Measurements from ENCODE around the gene STEAP2.

Gene STEAP2

DNA sequence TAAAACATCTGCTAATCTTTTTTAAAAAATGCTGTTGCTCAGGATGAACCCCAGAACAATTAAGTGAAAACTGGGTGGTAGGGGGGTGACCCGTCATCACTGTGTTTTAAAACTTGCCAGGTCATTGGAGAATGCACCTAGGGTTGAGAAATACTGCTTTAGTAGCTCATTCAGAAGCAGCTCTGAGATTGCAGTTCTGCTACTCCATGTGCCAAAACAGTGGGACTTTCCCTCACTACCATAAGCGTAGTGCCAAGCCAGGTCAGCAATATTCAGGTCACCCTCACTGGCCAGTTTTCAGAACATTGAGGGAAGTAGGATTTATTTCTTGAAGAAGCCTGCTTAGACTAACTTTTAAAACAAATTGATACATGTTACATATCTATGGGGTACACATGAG is 5.2 kb downstream of the STEAP2 start:
- Histone ChIP-seq H3K36me3 (ENCODE audit: control insufficient read depth, insufficient read depth, low read length) (no peaks in the 10 kb centered on the region), H3K4me3 (ENCODE audit: low read length) (no peak overlapping the region), H3K27ac (ENCODE audit: low read length) (no peak overlapping the region), H3K27me3 (ENCODE audit: control insufficient read depth, insufficient read depth, low read length) (no peaks in the 10 kb centered on the region), H3K4me1 (ENCODE audit: control insufficient read depth, insufficient read depth, low read length) (peaks cover 7% of the 10 kb centered on the region; the same call in 1 of the 2 replicates), H3K9me3 (ENCODE audit: control insufficient read depth, insufficient read depth, low read length) (no peaks in the 10 kb centered on the region)
- DNase-seq (ENCODE audit: low read depth, low spot score): no peak
- no CpG with 5 or more reads among the region's 2 CpGs for whole genome bisulfite sequencing (ENCODE audit: insufficient coverage, insufficient read length)

DNA sequence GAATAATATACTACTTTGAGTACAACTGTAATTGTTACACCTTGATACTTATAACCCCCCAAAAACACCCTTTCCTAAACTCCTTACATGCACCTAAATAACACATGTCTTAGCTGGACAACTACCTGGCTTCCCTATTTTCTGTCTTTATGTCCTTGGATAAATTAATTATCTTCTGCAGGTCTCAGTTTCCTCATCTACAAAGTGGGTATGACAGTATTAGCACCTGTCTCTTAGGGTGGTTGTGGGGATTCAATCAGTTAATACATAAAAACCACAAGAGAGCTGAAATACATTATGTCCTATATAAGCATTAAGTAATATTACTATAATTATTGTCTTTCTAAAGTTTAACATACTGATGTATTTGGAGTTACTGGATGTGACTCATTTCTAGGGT is 10.8 kb downstream of the STEAP2 start:
- no peak for DNase-seq (ENCODE audit: low read depth, low spot score)
- H3K4me1 ChIP-seq (ENCODE audit: control insufficient read depth, insufficient read depth, low read length): no peaks in the 10 kb centered on the region
- H3K9me3 ChIP-seq (ENCODE audit: control insufficient read depth, insufficient read depth, low read length): no peaks in the 10 kb centered on the region
- peaks cover 2% of the 10 kb centered on the region; the same call in 1 of the 2 replicates for H3K36me3 ChIP-seq (ENCODE audit: control insufficient read depth, insufficient read depth, low read length)
- H3K4me3 ChIP-seq (ENCODE audit: low read length): no peak overlapping the region
- no peaks in the 10 kb centered on the region for H3K27me3 ChIP-seq (ENCODE audit: control insufficient read depth, insufficient read depth, low read length)
- no peak overlapping the region for H3K27ac ChIP-seq (ENCODE audit: low read length)

DNA sequence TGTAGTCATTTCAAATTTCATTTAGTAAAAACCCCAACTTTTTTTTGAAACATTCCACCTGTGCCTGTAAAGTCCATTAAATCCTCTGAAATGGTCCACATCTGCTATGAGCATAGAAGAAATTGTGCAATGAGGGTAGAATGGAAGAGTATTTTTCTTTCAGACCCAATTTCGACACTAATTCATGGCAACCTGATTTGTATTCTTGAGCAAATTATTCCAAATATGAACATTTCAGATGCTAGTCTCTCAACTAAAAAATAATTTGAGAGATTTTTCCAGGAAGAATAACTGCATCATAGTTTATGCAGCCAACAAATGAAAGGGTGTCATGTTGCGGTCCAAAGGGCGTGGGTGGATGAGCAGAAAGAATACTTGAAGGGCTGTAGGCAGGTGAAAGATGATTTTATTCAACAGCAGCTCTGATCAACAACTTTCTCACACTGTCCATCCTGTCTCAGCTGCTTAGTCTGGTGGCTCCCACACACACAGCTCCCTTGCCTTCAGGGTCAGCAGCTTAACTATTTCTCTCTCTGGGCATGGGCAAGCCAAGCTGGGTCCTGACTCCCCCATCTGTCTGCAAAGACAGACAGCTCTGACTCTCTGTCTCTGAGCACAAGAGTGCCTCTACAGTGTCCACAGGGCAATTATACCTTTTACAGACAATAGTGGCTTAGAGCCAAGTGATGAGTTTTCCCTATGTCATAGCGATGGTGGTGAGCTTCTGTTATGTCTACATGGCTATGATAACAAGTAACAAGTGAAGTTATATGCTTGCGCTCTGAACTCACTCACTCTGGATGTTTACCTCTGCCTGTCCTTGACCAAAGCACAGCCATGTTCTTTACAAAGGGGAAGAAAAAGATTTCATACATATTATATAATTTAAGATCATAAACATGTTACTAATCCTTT is 11.5 kb downstream of the STEAP2 start:
- no peak for DNase-seq (ENCODE audit: low read depth, low spot score)
- no peaks in the 10 kb centered on the region for H3K27me3 ChIP-seq (ENCODE audit: control insufficient read depth, insufficient read depth, low read length)
- no CpG with 5 or more reads among the region's 5 CpGs for WGBS (ENCODE audit: insufficient coverage, insufficient read length)
- no peak overlapping the region for H3K27ac ChIP-seq (ENCODE audit: low read length)
- no peaks in the 10 kb centered on the region for H3K9me3 ChIP-seq (ENCODE audit: control insufficient read depth, insufficient read depth, low read length)
- no peak overlapping the region for H3K4me3 ChIP-seq (ENCODE audit: low read length)
- H3K4me1 ChIP-seq (ENCODE audit: control insufficient read depth, insufficient read depth, low read length): no peaks in the 10 kb centered on the region
- H3K36me3 ChIP-seq (ENCODE audit: control insufficient read depth, insufficient read depth, low read length): peaks cover 2% of the 10 kb centered on the region; the same call in 1 of the 2 replicates

DNA sequence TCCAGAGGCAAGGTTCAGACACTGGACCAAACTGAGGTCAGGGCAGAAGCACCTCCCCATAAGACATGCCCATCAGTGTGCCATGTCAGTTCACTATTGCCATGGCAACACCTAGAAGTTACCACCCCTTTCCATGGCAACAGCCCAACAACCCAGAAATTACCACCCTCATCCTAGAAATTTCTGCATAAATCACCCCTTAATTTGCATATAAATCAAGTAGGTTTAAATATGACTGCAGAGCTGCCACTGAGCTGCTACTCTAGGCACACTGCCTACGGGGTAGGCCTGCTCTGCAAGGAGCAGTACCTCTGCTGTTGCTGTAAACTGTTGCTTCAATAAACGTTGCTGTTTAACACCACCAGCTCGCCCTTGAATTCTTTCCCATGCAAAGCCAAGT is 12.7 kb downstream of the STEAP2 start:
- no peak overlapping the region for H3K4me3 ChIP-seq (ENCODE audit: low read length)
- H3K9me3 ChIP-seq (ENCODE audit: control insufficient read depth, insufficient read depth, low read length): no peaks in the 10 kb centered on the region
- no CpG with 5 or more reads among the region's 3 CpGs for WGBS (ENCODE audit: insufficient coverage, insufficient read length)
- DNase-seq (ENCODE audit: low read depth, low spot score): peak; percentile 68
- H3K4me1 ChIP-seq (ENCODE audit: control insufficient read depth, insufficient read depth, low read length): no peaks in the 10 kb centered on the region
- H3K27ac ChIP-seq (ENCODE audit: low read length): no peak overlapping the region
- H3K36me3 ChIP-seq (ENCODE audit: control insufficient read depth, insufficient read depth, low read length): peaks cover 2% of the 10 kb centered on the region; the same call in 1 of the 2 replicates
- H3K27me3 ChIP-seq (ENCODE audit: control insufficient read depth, insufficient read depth, low read length): no peaks in the 10 kb centered on the region

DNA sequence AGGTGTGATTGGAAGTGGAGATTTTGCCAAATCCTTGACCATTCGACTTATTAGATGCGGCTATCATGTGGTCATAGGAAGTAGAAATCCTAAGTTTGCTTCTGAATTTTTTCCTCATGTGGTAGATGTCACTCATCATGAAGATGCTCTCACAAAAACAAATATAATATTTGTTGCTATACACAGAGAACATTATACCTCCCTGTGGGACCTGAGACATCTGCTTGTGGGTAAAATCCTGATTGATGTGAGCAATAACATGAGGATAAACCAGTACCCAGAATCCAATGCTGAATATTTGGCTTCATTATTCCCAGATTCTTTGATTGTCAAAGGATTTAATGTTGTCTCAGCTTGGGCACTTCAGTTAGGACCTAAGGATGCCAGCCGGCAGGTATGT is 13.6 kb downstream of the STEAP2 start:
- Histone ChIP-seq H3K9me3 (ENCODE audit: control insufficient read depth, insufficient read depth, low read length) (no peaks in the 10 kb centered on the region), H3K4me1 (ENCODE audit: control insufficient read depth, insufficient read depth, low read length) (no peaks in the 10 kb centered on the region), H3K27me3 (ENCODE audit: control insufficient read depth, insufficient read depth, low read length) (no peaks in the 10 kb centered on the region), H3K4me3 (ENCODE audit: low read length) (no peak overlapping the region), H3K27ac (ENCODE audit: low read length) (no peak overlapping the region), H3K36me3 (ENCODE audit: control insufficient read depth, insufficient read depth, low read length) (peaks cover 2% of the 10 kb centered on the region; the same call in 1 of the 2 replicates)
- no peak for DNase-seq (ENCODE audit: low read depth, low spot score)
- no CpG with 5 or more reads among the region's 3 CpGs for WGBS (ENCODE audit: insufficient coverage, insufficient read length)

DNA sequence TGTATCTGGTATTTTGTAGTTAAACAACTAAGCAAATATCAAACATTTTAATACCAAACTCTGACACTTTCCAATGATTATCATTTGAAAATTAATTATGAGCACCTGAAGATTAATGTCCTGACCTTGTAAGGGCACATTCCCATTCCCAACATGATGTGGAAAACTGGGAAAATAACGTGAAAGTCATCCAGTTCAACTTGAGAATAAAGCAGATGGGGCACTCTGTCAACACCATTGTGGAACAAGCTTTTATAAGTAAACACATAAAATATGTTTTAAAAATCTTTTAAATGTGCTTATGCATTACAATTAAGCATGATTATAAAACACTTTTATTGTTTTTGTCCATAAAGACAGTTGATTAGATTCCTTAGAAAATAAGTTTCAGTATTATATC is 14.1 kb downstream of the STEAP2 start:
- WGBS (ENCODE audit: insufficient coverage, insufficient read length): no CpG with 5 or more reads among the region's 1 CpG
- no peak for DNase-seq (ENCODE audit: low read depth, low spot score)
- peaks cover 2% of the 10 kb centered on the region; the same call in 1 of the 2 replicates for H3K36me3 ChIP-seq (ENCODE audit: control insufficient read depth, insufficient read depth, low read length)

DNA sequence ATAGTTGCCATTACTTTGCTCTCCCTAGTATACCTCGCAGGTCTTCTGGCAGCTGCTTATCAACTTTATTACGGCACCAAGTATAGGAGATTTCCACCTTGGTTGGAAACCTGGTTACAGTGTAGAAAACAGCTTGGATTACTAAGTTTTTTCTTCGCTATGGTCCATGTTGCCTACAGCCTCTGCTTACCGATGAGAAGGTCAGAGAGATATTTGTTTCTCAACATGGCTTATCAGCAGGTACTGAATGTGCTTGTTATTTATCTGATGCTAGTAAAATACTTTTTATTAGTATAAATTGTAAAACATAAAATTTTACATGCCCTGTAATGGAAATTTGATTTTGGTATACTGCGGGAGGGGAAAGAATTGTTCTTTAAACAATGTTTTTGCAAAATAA is 15.7 kb downstream of the STEAP2 start:
- H3K27ac ChIP-seq (ENCODE audit: low read length): no peak overlapping the region
- no peak overlapping the region for H3K4me3 ChIP-seq (ENCODE audit: low read length)
- DNase-seq (ENCODE audit: low read depth, low spot score): no peak
- H3K36me3 ChIP-seq (ENCODE audit: control insufficient read depth, insufficient read depth, low read length): peaks cover 2% of the 10 kb centered on the region; the same call in 1 of the 2 replicates
- no peaks in the 10 kb centered on the region for H3K9me3 ChIP-seq (ENCODE audit: control insufficient read depth, insufficient read depth, low read length)
- no peaks in the 10 kb centered on the region for H3K4me1 ChIP-seq (ENCODE audit: control insufficient read depth, insufficient read depth, low read length)
- WGBS (ENCODE audit: insufficient coverage, insufficient read length): no CpG with 5 or more reads among the region's 5 CpGs
- no peaks in the 10 kb centered on the region for H3K27me3 ChIP-seq (ENCODE audit: control insufficient read depth, insufficient read depth, low read length)

More for the DNA sequence above, 14.1 kb downstream of the STEAP2 start:
- Histone ChIP-seq H3K4me3 (ENCODE audit: low read length) (no peak overlapping the region), H3K4me1 (ENCODE audit: control insufficient read depth, insufficient read depth, low read length) (no peaks in the 10 kb centered on the region), H3K9me3 (ENCODE audit: control insufficient read depth, insufficient read depth, low read length) (no peaks in the 10 kb centered on the region), H3K27me3 (ENCODE audit: control insufficient read depth, insufficient read depth, low read length) (no peaks in the 10 kb centered on the region), H3K27ac (ENCODE audit: low read length) (no peak overlapping the region)

DNA sequence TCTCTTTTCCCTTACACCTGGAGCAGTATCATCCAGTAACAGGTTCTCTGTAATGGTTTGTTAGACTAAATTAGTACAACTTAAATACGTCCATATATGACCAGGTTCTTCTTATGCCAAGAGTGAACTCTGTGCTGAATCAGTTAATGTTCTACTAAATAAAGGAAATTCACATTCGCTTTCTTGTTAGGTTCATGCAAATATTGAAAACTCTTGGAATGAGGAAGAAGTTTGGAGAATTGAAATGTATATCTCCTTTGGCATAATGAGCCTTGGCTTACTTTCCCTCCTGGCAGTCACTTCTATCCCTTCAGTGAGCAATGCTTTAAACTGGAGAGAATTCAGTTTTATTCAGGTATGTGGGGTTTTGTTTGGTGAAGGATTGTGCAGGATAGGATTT is 18.1 kb downstream of the STEAP2 start:
- WGBS (ENCODE audit: insufficient coverage, insufficient read length): no CpG with 5 or more reads among the region's 2 CpGs
- Histone ChIP-seq H3K36me3 (ENCODE audit: control insufficient read depth, insufficient read depth, low read length) (peaks cover 2% of the 10 kb centered on the region; the same call in 1 of the 2 replicates), H3K27me3 (ENCODE audit: control insufficient read depth, insufficient read depth, low read length) (no peaks in the 10 kb centered on the region), H3K9me3 (ENCODE audit: control insufficient read depth, insufficient read depth, low read length) (no peaks in the 10 kb centered on the region), H3K4me3 (ENCODE audit: low read length) (no peak overlapping the region), H3K4me1 (ENCODE audit: control insufficient read depth, insufficient read depth, low read length) (no peaks in the 10 kb centered on the region), H3K27ac (ENCODE audit: low read length) (no peak overlapping the region)
- no peak for DNase-seq (ENCODE audit: low read depth, low spot score)

DNA sequence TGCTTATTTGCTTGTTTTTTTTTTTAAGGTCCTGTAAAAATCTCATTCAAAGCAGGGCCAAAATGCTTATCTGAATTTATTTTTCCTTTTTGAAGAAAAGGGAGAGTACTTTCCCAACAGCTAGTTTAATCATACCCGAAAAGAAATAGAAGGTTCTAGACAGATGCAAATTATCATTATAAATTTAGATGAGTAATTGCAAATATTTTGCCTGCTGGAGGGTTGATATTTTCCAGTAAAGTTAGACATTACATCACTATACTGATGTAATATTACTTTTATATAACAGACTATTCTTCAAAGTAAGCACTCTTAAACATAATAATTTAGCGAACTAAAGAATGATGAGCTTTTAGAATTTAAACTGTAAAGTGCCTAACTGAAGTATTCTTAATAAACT is 19.3 kb downstream of the STEAP2 start:
- H3K9me3 ChIP-seq (ENCODE audit: control insufficient read depth, insufficient read depth, low read length): no peaks in the 10 kb centered on the region
- WGBS (ENCODE audit: insufficient coverage, insufficient read length): no CpG with 5 or more reads among the region's 2 CpGs
- H3K27me3 ChIP-seq (ENCODE audit: control insufficient read depth, insufficient read depth, low read length): no peaks in the 10 kb centered on the region
- DNase-seq (ENCODE audit: low read depth, low spot score): no peak
- H3K4me3 ChIP-seq (ENCODE audit: low read length): no peak overlapping the region
- no peaks in the 10 kb centered on the region for H3K4me1 ChIP-seq (ENCODE audit: control insufficient read depth, insufficient read depth, low read length)
- H3K36me3 ChIP-seq (ENCODE audit: control insufficient read depth, insufficient read depth, low read length): peaks cover 2% of the 10 kb centered on the region; the same call in 1 of the 2 replicates
- no peak overlapping the region for H3K27ac ChIP-seq (ENCODE audit: low read length)

DNA sequence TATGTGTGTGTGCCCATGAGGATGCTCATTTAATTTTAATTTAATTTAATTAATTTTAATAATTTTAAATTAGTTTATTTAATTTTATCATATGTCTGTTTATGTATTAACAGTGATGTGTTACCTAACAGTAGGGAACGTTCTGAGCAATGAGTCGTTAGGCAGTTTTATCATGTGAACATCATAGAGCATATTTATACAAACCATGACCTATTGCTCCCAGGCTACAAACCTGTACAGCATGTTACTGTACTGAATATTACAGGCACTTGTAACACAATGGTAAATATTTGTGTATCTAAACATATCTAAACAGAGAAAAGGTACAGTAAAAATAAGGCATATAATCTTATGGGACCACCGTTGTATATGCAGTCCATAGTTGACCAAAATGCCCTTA is 19.8 kb downstream of the STEAP2 start:
- Histone ChIP-seq H3K27me3 (ENCODE audit: control insufficient read depth, insufficient read depth, low read length) (no peaks in the 10 kb centered on the region), H3K27ac (ENCODE audit: low read length) (no peak overlapping the region), H3K36me3 (ENCODE audit: control insufficient read depth, insufficient read depth, low read length) (peaks cover 2% of the 10 kb centered on the region; the same call in 1 of the 2 replicates), H3K4me3 (ENCODE audit: low read length) (no peak overlapping the region), H3K4me1 (ENCODE audit: control insufficient read depth, insufficient read depth, low read length) (no peaks in the 10 kb centered on the region), H3K9me3 (ENCODE audit: control insufficient read depth, insufficient read depth, low read length) (no peaks in the 10 kb centered on the region)
- WGBS (ENCODE audit: insufficient coverage, insufficient read length): no CpG with 5 or more reads among the region's 3 CpGs
- no peak for DNase-seq (ENCODE audit: low read depth, low spot score)

DNA sequence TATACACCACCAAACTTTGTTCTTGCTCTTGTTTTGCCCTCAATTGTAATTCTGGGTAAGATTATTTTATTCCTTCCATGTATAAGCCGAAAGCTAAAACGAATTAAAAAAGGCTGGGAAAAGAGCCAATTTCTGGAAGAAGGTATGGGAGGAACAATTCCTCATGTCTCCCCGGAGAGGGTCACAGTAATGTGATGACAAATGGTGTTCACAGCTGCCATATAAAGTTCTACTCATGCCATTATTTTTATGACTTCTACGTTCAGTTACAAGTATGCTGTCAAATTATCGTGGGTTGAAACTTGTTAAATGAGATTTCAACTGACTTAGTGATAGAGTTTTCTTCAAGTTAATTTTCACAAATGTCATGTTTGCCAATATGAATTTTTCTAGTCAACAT is 20.9 kb downstream of the STEAP2 start:
- H3K27me3 ChIP-seq (ENCODE audit: control insufficient read depth, insufficient read depth, low read length): no peaks in the 10 kb centered on the region
- no peak overlapping the region for H3K4me3 ChIP-seq (ENCODE audit: low read length)
- no peaks in the 10 kb centered on the region for H3K9me3 ChIP-seq (ENCODE audit: control insufficient read depth, insufficient read depth, low read length)
- no peak overlapping the region for H3K27ac ChIP-seq (ENCODE audit: low read length)
- DNase-seq (ENCODE audit: low read depth, low spot score): no peak
- H3K36me3 ChIP-seq (ENCODE audit: control insufficient read depth, insufficient read depth, low read length): no peaks in the 10 kb centered on the region
- no CpG with 5 or more reads among the region's 5 CpGs for WGBS (ENCODE audit: insufficient coverage, insufficient read length)
- H3K4me1 ChIP-seq (ENCODE audit: control insufficient read depth, insufficient read depth, low read length): no peaks in the 10 kb centered on the region

Data from iPS DF 6.9 (cell line).